WERI-Rb-1 (cell line): Measurements from ENCODE around the gene FBXW12.

Source experiments
- DNase-seq: peaks from one replicate; pipeline ENCODE4 v3.0.0-alpha.2; 2020
- H3K27ac ChIP-seq: fragments of 250-450 bp; sonication (Bioruptor Pico); 2 replicates; pipeline ENCODE4 v1.5.1; 2020; ENCODE audit warnings: mild to moderate bottlenecking, moderate library complexity
- H3K27me3 ChIP-seq: fragments of 250-450 bp; sonication (Bioruptor Pico); 2 replicates; pipeline ENCODE4 v1.5.1; 2021; ENCODE audit warnings: mild to moderate bottlenecking, low read depth, moderate library complexity; ENCODE audit not compliant: insufficient read depth, severe bottlenecking
- H3K36me3 ChIP-seq: fragments of 250-450 bp; sonication (Bioruptor Pico); 2 replicates; pipeline ENCODE4 v1.5.1; 2020; ENCODE audit warnings: mild to moderate bottlenecking, moderate library complexity
- H3K4me3 ChIP-seq: 2 replicates; pipeline ENCODE4 v1.5.1; 2011; ENCODE audit warnings: low read depth, mild to moderate bottlenecking, control low read depth, low read length
- H3K9me3 ChIP-seq: fragments of 250-450 bp; sonication (Bioruptor Pico); 2 replicates; pipeline ENCODE4 v1.5.1; 2021; ENCODE audit warnings: mild to moderate bottlenecking, moderate library complexity; ENCODE audit not compliant: severe bottlenecking
- CTCF ChIP-seq: IDR thresholded peaks from 2 replicates; pipeline ENCODE4 v1.5.1; 2011; ENCODE audit warnings: low read depth, mild to moderate bottlenecking, control low read depth, inconsistent platforms, low read length

Gene FBXW12

GRCh38 chr3:48410205-48411040 is 38.4 kb downstream of the FBXW12 start:
- no peak overlapping the region for H3K27ac ChIP-seq
- TF ChIP-seq CTCF = no peak
- no peak overlapping the region for H3K4me3 ChIP-seq
- DNase-seq = peak; percentile 5
- no peaks in the 10 kb centered on the region for H3K27me3 ChIP-seq
- H3K9me3 ChIP-seq = no peaks in the 10 kb centered on the region
- H3K36me3 ChIP-seq = peaks cover 97% of the 10 kb centered on the region

DNA sequence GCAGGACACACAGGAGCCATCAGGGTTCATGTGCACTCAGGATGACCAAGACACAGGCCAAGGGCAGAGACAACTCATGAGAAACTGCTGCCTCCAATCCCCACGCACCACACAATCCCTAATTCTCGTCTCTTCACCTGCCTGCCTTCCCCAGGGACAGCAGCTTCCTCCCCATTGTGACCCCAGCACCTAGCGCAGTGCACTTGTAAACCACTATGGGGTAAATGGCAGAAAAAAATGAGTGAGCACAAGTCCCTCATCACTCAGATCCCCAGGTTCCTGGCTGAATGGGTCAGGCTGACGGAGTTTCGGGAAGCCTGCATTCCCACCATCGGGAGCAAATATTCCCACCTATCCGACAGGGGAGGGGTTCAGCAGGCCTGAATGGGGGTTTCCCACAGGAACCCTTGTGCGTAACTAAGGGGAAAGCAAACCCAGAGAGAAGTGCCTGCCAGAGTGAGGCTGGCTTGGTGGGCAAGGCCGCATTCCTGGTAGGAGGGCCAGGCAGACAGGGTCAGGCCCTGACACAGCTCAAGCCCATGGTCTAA is 39.1 kb downstream of the FBXW12 start:
- DNase-seq = peak; percentile 3
- H3K36me3 ChIP-seq = peaks cover 99% of the 10 kb centered on the region
- no peak overlapping the region for H3K4me3 ChIP-seq
- H3K9me3 ChIP-seq = no peaks in the 10 kb centered on the region
- TF ChIP-seq CTCF = no peak
- H3K27ac ChIP-seq = no peak overlapping the region
- no peaks in the 10 kb centered on the region for H3K27me3 ChIP-seq

GRCh38 chr3:48411606-48412374 is 39.8 kb downstream of the FBXW12 start:
- no peak overlapping the region for H3K27ac ChIP-seq
- H3K4me3 ChIP-seq = no peak overlapping the region
- H3K36me3 ChIP-seq = peaks cover 99% of the 10 kb centered on the region
- no peaks in the 10 kb centered on the region for H3K9me3 ChIP-seq
- no peak for TF ChIP-seq CTCF
- H3K27me3 ChIP-seq = no peaks in the 10 kb centered on the region
- DNase-seq = no peak

GRCh38 chr3:48412375-48413001 is 40.5 kb downstream of the FBXW12 start:
- no peak for DNase-seq
- TF ChIP-seq CTCF = no peak
- H3K9me3 ChIP-seq = no peaks in the 10 kb centered on the region
- H3K4me3 ChIP-seq = no peak overlapping the region
- H3K27me3 ChIP-seq = no peaks in the 10 kb centered on the region
- H3K36me3 ChIP-seq = peaks cover 99% of the 10 kb centered on the region
- no peak overlapping the region for H3K27ac ChIP-seq

- H3K27ac ChIP-seq = no peak overlapping the region
- no peaks in the 10 kb centered on the region for H3K9me3 ChIP-seq
- no peak for TF ChIP-seq CTCF
- DNase-seq = no peak
- H3K36me3 ChIP-seq = peaks cover 97% of the 10 kb centered on the region
- no peaks in the 10 kb centered on the region for H3K27me3 ChIP-seq
- no peak overlapping the region for H3K4me3 ChIP-seq
Measured at GRCh38 chr3:48413086-48413485, 41.1 kb downstream of the FBXW12 start.
